Neural cell (in vitro differentiated cells): ENCODE measurements around the gene TRIO.

Experiments
- CTCF ChIP-seq: fragments of 450-650 bp; IDR thresholded peaks from 2 replicates; pipeline ENCODE4 v1.5.1; 2014; ENCODE audit warnings: antibody characterized with exemption, mild to moderate bottlenecking, moderate library complexity; ENCODE audit not compliant: poor library complexity, severe bottlenecking
- EP300 ChIP-seq: fragments of 450-650 bp; conservative IDR thresholded peaks from 2 replicates; pipeline ENCODE4 v1.6.1; 2014; ENCODE audit warnings: antibody characterized with exemption, mild to moderate bottlenecking, moderate library complexity; ENCODE audit not compliant: poor library complexity, severe bottlenecking
- EZH2 ChIP-seq: fragments of 200-600, 300-800 bp; shearing (Covaris generic), sonication (generic); IDR thresholded peaks from 2 replicates; pipeline ENCODE4 v1.6.1; 2014; ENCODE audit warnings: antibody characterized with exemption, low read length, borderline replicate concordance, mild to moderate bottlenecking; ENCODE audit not compliant: insufficient read depth, poor library complexity, severe bottlenecking
- MXI1 ChIP-seq: fragments of 450-650 bp; conservative IDR thresholded peaks from 2 replicates; pipeline ENCODE4 v1.6.1; 2014; ENCODE audit warnings: antibody characterized with exemption, mild to moderate bottlenecking; ENCODE audit not compliant: poor library complexity, severe bottlenecking
- POLR2AphosphoS5 ChIP-seq: IDR thresholded peaks from 2 replicates; pipeline ENCODE4 v1.6.1; 2012
- RAD21 ChIP-seq: fragments of 450-650 bp; conservative IDR thresholded peaks from 2 replicates; pipeline ENCODE4 v1.6.1; 2014; ENCODE audit warnings: antibody characterized with exemption, mild to moderate bottlenecking, moderate library complexity
- SMC3 ChIP-seq: fragments of 450-650 bp; conservative IDR thresholded peaks from 2 replicates; pipeline ENCODE4 v1.6.1; 2014; ENCODE audit warnings: antibody characterized with exemption, mild to moderate bottlenecking, moderate library complexity; ENCODE audit not compliant: poor library complexity
- TAF1 ChIP-seq: IDR thresholded peaks from 2 replicates; pipeline ENCODE4 v1.6.1; 2012; ENCODE audit warnings: low read depth

- TF ChIP-seq CTCF (no peak), EZH2 (no peak), SMC3 (no peak), EP300 (no peak), POLR2AphosphoS5 (no peak), TAF1 (no peak), RAD21 (no peak), MXI1 (no peak)
Measured at GRCh38 chr5:14267166-14267838, 124.2 kb downstream of the TRIO start.
